Dedifferentiated amniotic fluid mesenchymal stem cell (primary cell): ENCODE measurements around the gene TSPAN11.
"Not testable (repeated sequence)": the region's sequence is repeated elsewhere in the genome, so short reads cannot be mapped to it uniquely, and the experiment has no call there.

Experiments used
- DNase-seq: peaks from one replicate; pipeline ENCODE4 v3.0.0-alpha.2; 2016; ENCODE audit errors: extremely low spot score

TSPAN11 gene

DNA sequence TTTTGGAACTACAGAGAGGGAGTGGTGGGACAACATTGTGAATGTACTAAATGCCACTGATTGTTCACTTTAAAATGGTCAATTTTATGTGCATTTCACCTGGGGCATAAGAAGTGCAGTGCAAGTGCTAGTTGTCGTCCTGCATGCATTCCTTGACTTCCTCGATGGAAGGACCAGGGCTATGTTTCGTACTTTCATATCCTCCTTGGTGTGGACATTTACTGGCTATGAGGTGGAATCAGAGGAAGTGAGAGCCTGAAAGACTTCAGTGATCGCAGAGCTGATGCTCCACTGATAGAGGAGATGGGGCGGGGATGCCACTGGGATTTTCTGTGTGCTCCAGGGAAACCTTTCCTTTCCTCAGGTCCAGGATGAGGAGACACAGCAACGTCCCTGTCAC is 93.0 kb downstream of the TSPAN11 start:
- no peak for DNase-seq

GRCh38 chr12:31019976-31020375 is 93.4 kb downstream of the TSPAN11 start:
- DNase-seq: no peak

DNA sequence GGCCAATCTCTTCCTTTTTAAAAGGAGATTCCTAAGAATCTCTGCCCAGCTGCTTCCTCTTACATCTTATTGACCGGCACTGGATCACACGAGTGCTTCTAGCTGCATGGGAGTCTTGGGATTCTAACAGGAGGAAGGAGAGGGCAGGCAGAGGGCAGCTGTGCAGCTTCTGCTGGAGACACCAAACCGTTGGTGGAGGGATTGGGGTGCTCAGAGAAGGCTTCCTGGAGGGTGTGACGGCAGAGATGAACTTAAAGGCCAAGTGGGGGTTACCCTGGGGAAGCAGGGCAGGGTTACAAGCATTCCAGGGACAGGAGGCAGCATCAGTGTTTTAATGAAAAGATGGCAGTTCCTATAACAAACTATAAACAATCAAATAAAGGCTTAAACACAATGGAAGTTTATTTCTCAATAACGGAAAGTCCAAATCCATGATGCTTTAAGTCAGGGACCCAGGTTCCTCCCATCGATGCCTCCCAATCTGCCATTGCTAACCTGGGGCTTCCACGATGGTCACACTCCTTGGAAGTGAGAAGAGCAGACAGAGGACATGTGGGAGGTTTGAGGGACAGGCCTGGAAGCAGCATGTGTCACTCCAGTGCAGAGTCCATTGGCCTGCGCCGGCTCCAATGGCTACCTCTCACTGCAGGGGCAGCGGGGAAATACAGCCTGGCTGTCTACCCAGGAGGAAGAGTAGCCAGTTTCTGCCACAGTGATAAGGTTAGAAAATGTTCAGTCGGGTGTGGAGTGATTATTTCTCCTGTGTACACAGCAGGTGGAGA is 94.0 kb downstream of the TSPAN11 start:
- no peak for DNase-seq

GRCh38 chr12:31021181-31021580 is 94.6 kb downstream of the TSPAN11 start:
- no peak for DNase-seq

GRCh38 chr12:31021809-31022494 is 95.4 kb downstream of the TSPAN11 start:
- no peak for DNase-seq

- DNase-seq: no peak
Observed at GRCh38 chr12:31023271-31023724, 96.8 kb downstream of the TSPAN11 start.

DNA sequence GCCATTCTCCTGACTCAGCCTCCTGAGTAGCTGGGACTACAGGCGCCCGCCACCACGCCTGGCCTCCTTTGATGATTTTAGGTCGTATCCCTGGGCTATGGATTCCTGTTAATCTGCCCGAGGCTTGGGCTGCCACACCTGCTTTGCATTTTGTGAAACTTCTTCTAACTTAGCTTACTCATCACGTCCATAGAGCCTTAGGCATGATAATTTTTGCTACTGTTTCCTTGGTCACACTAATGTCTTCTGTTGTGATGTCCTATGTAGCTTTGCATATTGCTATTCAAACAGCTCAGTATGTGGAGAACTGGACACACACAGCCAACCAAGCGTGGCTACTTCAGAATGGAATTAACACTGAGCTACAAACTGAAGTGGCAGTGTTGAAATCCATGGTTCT is 99.7 kb downstream of the TSPAN11 start:
- no peak for DNase-seq

- not testable (repeated sequence) for DNase-seq
Observed at GRCh38 chr12:31027006-31027405, 100.5 kb downstream of the TSPAN11 start.

DNA sequence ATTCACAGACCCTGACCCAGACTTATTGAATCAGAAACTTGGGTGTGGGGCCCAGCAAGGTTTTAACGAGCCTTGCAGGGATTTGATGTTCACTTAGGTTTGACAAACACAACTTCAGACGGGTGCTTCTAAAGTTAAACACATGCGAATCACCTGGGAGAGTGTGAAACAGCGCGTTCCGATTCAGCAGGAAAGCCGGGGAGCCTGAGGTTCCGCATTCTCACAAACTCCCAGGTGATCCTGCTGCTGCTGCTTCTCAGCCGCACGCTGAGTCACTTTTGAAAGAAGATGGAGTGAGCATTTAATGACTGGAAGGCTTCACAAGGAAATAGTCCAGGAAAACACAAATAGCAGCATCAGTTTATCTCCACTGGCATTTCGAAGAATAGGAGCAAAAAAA is 102.9 kb downstream of the TSPAN11 start:
- no peak for DNase-seq

DNA sequence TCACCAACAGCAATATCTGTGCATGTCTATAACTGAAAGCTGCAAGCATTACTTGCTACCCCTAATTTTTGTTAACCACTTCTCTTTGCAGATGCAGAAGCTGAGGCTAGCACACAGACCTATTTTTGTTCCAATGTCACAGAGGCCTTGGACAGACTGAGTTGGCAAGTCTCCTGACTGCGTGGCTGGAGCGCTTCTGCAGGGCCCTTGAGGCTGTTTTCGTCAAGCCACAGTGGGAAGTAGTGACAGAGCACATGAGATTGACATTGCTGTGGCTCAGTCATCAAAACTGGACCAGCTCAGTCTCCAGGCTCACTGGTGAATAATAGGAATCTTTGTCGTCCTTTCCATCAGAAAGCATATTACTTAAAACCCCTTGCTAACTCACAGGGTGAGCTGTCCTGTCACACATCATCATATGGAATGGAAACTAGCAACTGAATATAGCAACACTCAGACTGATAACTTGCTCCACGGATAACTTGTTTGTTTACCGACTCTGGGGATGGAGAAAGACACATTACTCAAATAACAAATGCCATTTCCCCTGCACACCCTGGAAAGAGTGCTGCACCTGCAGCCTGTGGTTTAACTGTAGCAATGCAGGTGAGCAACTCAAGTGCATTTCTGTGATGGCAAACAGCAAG is 103.5 kb downstream of the TSPAN11 start:
- DNase-seq: no peak

GRCh38 chr12:31031951-31032335 is 105.4 kb downstream of the TSPAN11 start:
- no peak for DNase-seq

- no peak for DNase-seq
Observed at GRCh38 chr12:31033146-31033545, 106.6 kb downstream of the TSPAN11 start.

- DNase-seq: no peak
Observed at GRCh38 chr12:31033681-31034080, 107.1 kb downstream of the TSPAN11 start.

- no peak for DNase-seq
Observed at GRCh38 chr12:31034372-31034771, 107.8 kb downstream of the TSPAN11 start.

GRCh38 chr12:31035226-31035625 is 108.7 kb downstream of the TSPAN11 start:
- no peak for DNase-seq

DNA sequence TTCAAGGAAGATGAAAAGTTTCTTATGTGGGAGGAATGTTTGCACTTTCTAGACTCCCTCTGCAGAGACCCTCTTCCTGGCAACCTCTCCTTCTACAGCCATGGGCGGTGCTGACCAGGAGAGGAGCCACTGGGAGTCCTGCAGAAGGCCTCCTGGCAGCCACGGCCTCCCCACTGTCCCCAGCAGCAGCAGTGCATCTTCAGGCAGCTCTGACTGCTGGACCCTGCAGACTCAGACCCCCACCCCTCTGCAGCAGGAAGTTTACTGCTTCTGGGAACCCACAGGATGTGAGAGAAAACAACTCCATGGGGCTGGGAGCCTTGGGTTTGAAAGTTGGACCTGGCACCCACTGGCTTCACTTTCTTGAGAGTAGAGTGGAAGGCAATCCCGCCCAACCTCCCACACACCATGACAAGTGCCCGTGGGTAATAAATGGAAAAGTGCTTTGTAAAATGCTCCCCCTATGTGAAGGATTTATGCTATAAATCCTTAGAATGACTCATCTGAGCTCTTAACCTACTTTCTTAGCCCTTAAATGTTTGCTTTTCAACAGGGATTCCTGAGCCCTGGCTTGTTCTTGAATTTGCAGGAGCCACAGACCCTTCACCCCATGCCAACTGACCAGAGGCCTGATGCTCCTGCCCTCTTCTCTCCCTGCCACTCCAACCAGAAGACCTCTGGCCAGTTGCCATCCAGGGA is 109.6 kb downstream of the TSPAN11 start:
- peak; percentile 15 for DNase-seq

DNA sequence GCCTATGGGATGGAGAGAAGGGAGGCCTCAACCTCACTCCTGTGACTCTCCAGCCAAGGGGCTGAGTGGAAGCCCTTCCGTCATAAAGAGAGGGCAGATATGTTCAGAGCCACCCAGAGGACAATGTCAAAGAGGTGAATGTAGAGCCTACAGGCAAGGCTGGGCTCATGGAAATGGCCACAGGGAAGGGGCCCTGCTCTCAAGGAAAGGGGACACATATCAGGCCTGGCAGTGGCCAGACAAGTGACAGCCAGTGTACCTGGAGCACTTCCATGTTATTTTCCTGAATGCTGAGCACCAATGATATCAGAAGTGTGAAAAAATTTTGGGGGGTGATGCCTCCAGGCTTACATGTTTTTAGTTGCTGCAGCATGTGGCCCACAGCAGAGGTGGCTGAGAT is 110.5 kb downstream of the TSPAN11 start:
- DNase-seq: no peak

- no peak for DNase-seq
Observed at GRCh38 chr12:31037931-31038330, 111.4 kb downstream of the TSPAN11 start.

DNA sequence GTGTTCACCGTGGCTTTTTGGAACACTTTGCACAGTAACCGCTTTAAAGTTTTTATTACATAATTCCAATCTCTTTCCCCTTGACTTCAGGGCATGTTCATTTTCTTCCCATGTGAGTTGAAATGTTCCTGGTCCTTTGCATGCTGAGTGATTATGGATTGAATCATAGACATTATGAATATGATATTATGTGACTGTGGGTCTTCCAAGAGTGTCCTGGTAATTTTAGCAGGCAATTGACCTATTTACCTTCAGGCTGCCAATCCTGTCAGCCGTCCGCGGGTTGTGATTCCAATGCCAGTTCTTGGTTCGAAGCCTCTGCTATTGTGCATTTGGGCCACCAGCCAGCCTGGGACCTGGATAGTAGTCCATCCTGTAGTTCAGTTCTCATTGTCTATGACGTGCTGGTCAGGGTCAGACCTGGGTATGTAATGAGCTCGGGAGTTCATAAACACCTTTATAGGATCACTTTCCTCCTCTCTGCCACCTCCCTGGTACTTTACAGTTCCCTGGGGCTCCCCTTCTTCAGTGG is 114.6 kb downstream of the TSPAN11 start:
- DNase-seq: no peak
